Activated T-cell treated with anti-CD3 and anti-CD28 coated beads, Interleukin-2, amount 50 U/mL, for 4 hours (primary cell): ENCODE results near the gene FBXO9. TPM values are rescaled to one million over a fixed set of nuclear protein-coding genes. Genes with fewer than 3 reads are reported as not detected.
A peak's percentile ranks its signal among the peaks of the same experiment; 100 is the strongest.

Experiments used
- ATAC-seq, 2 donors: fragments of 200-7000 bp; cut with Tn5 transposase; one replicate each; pipeline ENCODE4 v1.10.0; 2021
- DNase-seq: peaks from one replicate; pipeline ENCODE4 v3.0.0-alpha.2; 2020
- H3K27me3 Mint-ChIP-seq: one replicate; pipeline ENCODE4 v1.8.0; 2021; ENCODE audit warnings: low read depth, mixed read lengths
- H3K36me3 Mint-ChIP-seq: one replicate; pipeline ENCODE4 v1.8.0; 2022; ENCODE audit warnings: mixed read lengths; ENCODE audit not compliant: insufficient read depth
- H3K4me1 Mint-ChIP-seq: one replicate; pipeline ENCODE4 v1.8.0; 2021; ENCODE audit warnings: low read depth, mixed read lengths
- H3K4me3 Mint-ChIP-seq: one replicate; pipeline ENCODE4 v1.8.0; 2021; ENCODE audit warnings: mild to moderate bottlenecking, moderate library complexity, mixed read lengths
- H3K9me3 Mint-ChIP-seq: one replicate; pipeline ENCODE4 v1.8.0; 2021; ENCODE audit warnings: mixed read lengths
- total RNA-seq, 3 donors: library from RNA; stranded (reverse); gene quantifications; one replicate each; pipeline ENCODE4 v1.2.1, GENCODE V29; 2021

FBXO9 gene
- 10 to 100 TPM; 46.6 to 49.2 (median 49.0) TPM for total RNA-seq

GRCh38 chr6:53065266-53066076 lies at the start of gene FBXO9:
Gene FBXO9, plus strand, starts transcription at chr6:53065404. Its CDS starts 386 bp downstream, at chr6:53065790.
- Mint-ChIP-seq H3K36me3 (no peaks in the 10 kb centered on the region), H3K27me3 (no peaks in the 10 kb centered on the region), H3K4me3 (peak within 1 kb of the TSS; percentile 90), H3K9me3 (no peaks in the 10 kb centered on the region), H3K4me1 (peaks cover 47% of the 10 kb centered on the region)
- ATAC-seq (peak; percentile 66 to 68), DNase-seq (peak; percentile 65)

- Mint-ChIP-seq H3K9me3 (no peaks in the 10 kb centered on the region), H3K4me1 (peaks cover 2% of the 10 kb centered on the region), H3K36me3 (peaks cover 45% of the 10 kb centered on the region), H3K27me3 (no peaks in the 10 kb centered on the region), H3K4me3 (no peak overlapping the region)
- no peak for ATAC-seq
- DNase-seq, result no peak
Measured at GRCh38 chr6:53015486-53015885, 49.7 kb upstream of the FBXO9 start.

- Mint-ChIP-seq H3K36me3 (peaks cover 30% of the 10 kb centered on the region), H3K9me3 (no peaks in the 10 kb centered on the region), H3K27me3 (no peaks in the 10 kb centered on the region), H3K4me3 (no peak overlapping the region), H3K4me1 (peaks cover 4% of the 10 kb centered on the region)
- ATAC-seq, result no peak
- no peak for DNase-seq
Measured at GRCh38 chr6:53018446-53018845, 46.8 kb upstream of the FBXO9 start.

DNA sequence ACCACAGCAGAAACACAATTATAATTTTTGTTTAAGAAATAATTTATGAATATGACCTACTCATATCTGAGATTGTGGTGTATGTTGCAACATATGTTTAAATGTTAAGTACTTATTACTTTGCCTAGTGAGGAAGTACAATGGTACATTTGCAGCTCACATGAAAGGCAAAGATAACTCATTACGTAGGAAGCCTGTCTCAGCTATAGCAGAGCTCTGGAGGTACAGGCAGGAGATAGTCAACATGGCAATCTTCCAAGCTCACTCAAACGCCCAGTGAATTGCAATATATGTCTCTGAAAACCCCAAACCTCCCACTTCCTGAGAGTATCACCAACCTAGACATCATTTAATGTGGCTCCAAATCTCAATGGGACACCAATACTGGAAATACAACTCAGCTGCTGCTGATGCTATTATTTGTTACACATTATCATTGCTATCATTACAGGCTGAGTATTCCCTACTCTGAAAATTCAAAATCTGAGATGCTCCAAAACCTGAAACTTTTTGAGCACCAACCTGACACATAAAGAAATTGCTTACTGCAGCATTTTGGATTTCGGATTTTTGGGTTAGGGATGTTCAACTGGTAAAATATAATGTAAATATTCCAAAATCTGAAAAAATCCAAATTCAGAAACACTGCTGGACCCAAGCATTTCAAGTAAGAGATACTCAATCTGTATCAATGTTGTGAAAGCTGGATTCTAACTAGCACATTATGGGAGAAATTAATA lies 45.0 kb upstream of the FBXO9 start:
- Mint-ChIP-seq H3K4me3 (no peak overlapping the region), H3K4me1 (peaks cover 4% of the 10 kb centered on the region), H3K36me3 (peaks cover 28% of the 10 kb centered on the region), H3K27me3 (no peaks in the 10 kb centered on the region), H3K9me3 (no peaks in the 10 kb centered on the region)
- ATAC-seq (no peak), DNase-seq (no peak)

GRCh38 chr6:53023323-53023722 lies 41.9 kb upstream of the FBXO9 start:
- Mint-ChIP-seq H3K36me3 (peaks cover 20% of the 10 kb centered on the region), H3K4me1 (peaks cover 4% of the 10 kb centered on the region), H3K27me3 (no peaks in the 10 kb centered on the region), H3K9me3 (no peaks in the 10 kb centered on the region), H3K4me3 (no peak overlapping the region)
- DNase-seq (no peak), ATAC-seq (no peak)

DNA sequence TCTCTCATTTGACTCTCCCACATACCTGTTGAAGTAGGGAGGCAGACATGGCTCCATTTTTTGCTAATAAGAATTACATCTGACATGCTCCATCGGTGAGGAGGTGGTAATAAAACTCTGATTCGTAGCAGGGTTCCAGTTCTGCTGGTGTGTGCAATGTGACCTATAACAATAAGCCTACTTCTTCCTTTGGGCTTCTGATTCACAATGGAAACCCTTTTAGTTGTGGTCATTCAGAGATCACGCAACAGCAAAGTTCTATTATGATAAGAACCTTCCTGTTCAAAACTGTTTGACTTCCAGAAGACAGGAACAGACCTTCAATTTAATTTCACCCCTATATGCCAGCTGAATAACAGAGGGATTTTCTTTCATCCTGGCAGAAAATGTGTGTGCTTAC lies 38.7 kb upstream of the FBXO9 start:
- H3K4me3 Mint-ChIP-seq, result no peak overlapping the region
- peaks cover 33% of the 10 kb centered on the region for H3K36me3 Mint-ChIP-seq
- H3K9me3 Mint-ChIP-seq, result no peaks in the 10 kb centered on the region
- ATAC-seq, result no peak
- H3K4me1 Mint-ChIP-seq, result no peaks in the 10 kb centered on the region
- no peaks in the 10 kb centered on the region for H3K27me3 Mint-ChIP-seq
- no peak for DNase-seq

- ATAC-seq (no peak), DNase-seq (no peak)
- Mint-ChIP-seq H3K9me3 (no peaks in the 10 kb centered on the region), H3K27me3 (no peaks in the 10 kb centered on the region), H3K4me3 (no peak overlapping the region), H3K4me1 (no peaks in the 10 kb centered on the region), H3K36me3 (peaks cover 33% of the 10 kb centered on the region)
Measured at GRCh38 chr6:53027131-53027718, 38.0 kb upstream of the FBXO9 start.

DNA sequence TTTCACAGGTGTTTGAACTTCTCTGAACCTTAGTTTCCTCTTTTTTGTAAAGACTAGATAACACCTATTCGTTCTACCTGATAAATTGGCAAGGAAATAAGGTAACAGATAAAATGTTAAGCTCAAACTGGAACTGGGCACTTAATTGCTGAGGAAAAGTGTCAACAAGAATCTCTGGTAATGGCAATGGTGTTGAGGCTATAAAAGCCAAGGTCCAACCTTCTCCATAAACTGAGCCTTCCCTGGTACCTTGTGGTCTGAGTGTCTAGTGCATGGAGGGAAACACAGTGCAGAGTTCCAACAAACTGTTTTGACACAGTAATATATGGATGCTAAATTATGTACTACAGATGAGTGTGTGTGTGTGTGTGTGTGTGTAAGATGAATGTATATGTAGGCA lies 36.7 kb upstream of the FBXO9 start:
- Mint-ChIP-seq H3K4me3 (no peak overlapping the region), H3K27me3 (no peaks in the 10 kb centered on the region), H3K4me1 (no peaks in the 10 kb centered on the region), H3K9me3 (no peaks in the 10 kb centered on the region), H3K36me3 (peaks cover 40% of the 10 kb centered on the region)
- DNase-seq (no peak), ATAC-seq (no peak)

GRCh38 chr6:53029257-53029656 lies 35.9 kb upstream of the FBXO9 start:
- Mint-ChIP-seq H3K27me3 (no peaks in the 10 kb centered on the region), H3K4me3 (no peak overlapping the region), H3K36me3 (peaks cover 42% of the 10 kb centered on the region), H3K4me1 (no peaks in the 10 kb centered on the region), H3K9me3 (no peaks in the 10 kb centered on the region)
- DNase-seq (no peak), ATAC-seq (no peak)

DNA sequence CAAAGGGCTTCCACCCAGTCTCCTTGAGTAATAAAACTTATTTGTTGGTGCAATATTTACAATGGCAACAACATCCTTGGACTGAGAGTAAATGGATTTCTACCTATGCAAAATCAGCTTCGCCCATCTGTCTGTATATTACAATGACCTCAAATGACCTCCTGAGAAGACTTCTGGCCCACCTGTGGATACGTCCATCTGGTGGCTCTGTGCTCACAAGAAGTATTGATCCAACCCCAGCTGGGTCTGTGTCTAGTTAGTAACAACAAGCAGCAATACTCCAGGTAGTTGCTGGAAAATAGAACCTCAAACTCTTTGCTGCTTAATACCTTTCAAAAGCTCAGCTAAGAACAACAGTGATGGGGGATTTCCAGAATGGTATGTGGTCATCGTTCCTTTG lies 35.4 kb upstream of the FBXO9 start:
- no peak for ATAC-seq
- no peak for DNase-seq
- Mint-ChIP-seq H3K4me1 (no peaks in the 10 kb centered on the region), H3K27me3 (no peaks in the 10 kb centered on the region), H3K36me3 (peaks cover 44% of the 10 kb centered on the region), H3K4me3 (no peak overlapping the region), H3K9me3 (no peaks in the 10 kb centered on the region)

- ATAC-seq (no peak), DNase-seq (no peak)
- H3K4me3 Mint-ChIP-seq, result no peak overlapping the region
- H3K4me1 Mint-ChIP-seq, result no peaks in the 10 kb centered on the region
- no peaks in the 10 kb centered on the region for H3K27me3 Mint-ChIP-seq
- peaks cover 45% of the 10 kb centered on the region for H3K36me3 Mint-ChIP-seq
- no peaks in the 10 kb centered on the region for H3K9me3 Mint-ChIP-seq
Measured at GRCh38 chr6:53031281-53031680, 33.9 kb upstream of the FBXO9 start.

GRCh38 chr6:53032849-53033248 lies 32.4 kb upstream of the FBXO9 start:
- Mint-ChIP-seq H3K36me3 (peaks cover 39% of the 10 kb centered on the region), H3K4me1 (no peaks in the 10 kb centered on the region), H3K9me3 (no peaks in the 10 kb centered on the region), H3K4me3 (no peak overlapping the region), H3K27me3 (no peaks in the 10 kb centered on the region)
- DNase-seq, result no peak
- ATAC-seq, result no peak

GRCh38 chr6:53033764-53034163 lies 31.4 kb upstream of the FBXO9 start:
- Mint-ChIP-seq H3K4me3 (no peak overlapping the region), H3K9me3 (no peaks in the 10 kb centered on the region), H3K4me1 (no peaks in the 10 kb centered on the region), H3K27me3 (no peaks in the 10 kb centered on the region), H3K36me3 (peaks cover 36% of the 10 kb centered on the region)
- ATAC-seq, result no peak
- no peak for DNase-seq

- no peaks in the 10 kb centered on the region for H3K4me1 Mint-ChIP-seq
- H3K4me3 Mint-ChIP-seq, result no peak overlapping the region
Measured at GRCh38 chr6:53035549-53036213, 29.5 kb upstream of the FBXO9 start.

More at GRCh38 chr6:53035549-53036213, 29.5 kb upstream of the FBXO9 start:
- ATAC-seq (no peak), DNase-seq (no peak)
- H3K36me3 Mint-ChIP-seq, result peaks cover 45% of the 10 kb centered on the region
- no peaks in the 10 kb centered on the region for H3K9me3 Mint-ChIP-seq
- no peaks in the 10 kb centered on the region for H3K27me3 Mint-ChIP-seq
